Fibroblast of lung (primary cell): ENCODE results near the gene CCDC33. TPM values are rescaled to one million over a fixed set of nuclear protein-coding genes. Genes with fewer than 3 reads are reported as not detected.

ENCODE experiments used
- DNase-seq, 2 donors: peaks; one replicate each; pipeline versions ENCODE4 v3.0.0 to v3.0.0-alpha.2; 2010; ENCODE audit warnings: low read depth in 2 of 2
- H2AFZ ChIP-seq: 2 replicates; pipeline ENCODE4 v1.5.1; 2012; ENCODE audit warnings: low read length, control low read depth, inconsistent platforms
- H3K27ac ChIP-seq: 2 replicates; pipeline ENCODE4 v1.5.1; 2011; ENCODE audit warnings: low read length, control low read depth; ENCODE audit not compliant: insufficient read depth
- H3K27me3 ChIP-seq: 2 replicates; pipeline ENCODE4 v1.5.1; 2011; ENCODE audit warnings: mild to moderate bottlenecking, low read length; ENCODE audit not compliant: control insufficient read depth, insufficient read depth
- H3K36me3 ChIP-seq: 2 replicates; pipeline ENCODE4 v1.5.1; 2011; ENCODE audit warnings: low read length; ENCODE audit not compliant: control insufficient read depth, insufficient read depth
- H3K4me1 ChIP-seq: 2 replicates; pipeline ENCODE4 v1.5.1; 2011; ENCODE audit warnings: low read length; ENCODE audit not compliant: control insufficient read depth, insufficient read depth; ENCODE audit errors: extremely low read depth
- H3K4me2 ChIP-seq: 2 replicates; pipeline ENCODE4 v1.5.1; 2011; ENCODE audit warnings: low read length, control low read depth; ENCODE audit not compliant: insufficient read depth; ENCODE audit errors: extremely low read depth
- H3K4me3 ChIP-seq, 4 experiments: fragments of 200-600 bp in 1 of 4; sonication (generic) in 1 of 4; replicated peaks in 1 of 4; 2 replicates each; pipeline ENCODE4 v1.5.1; 2011 to 2016; ENCODE audit warnings: low read length in 4 of 4, low read depth in 3 of 4, mild to moderate bottlenecking in 3 of 4, control low read depth in 2 of 4, inconsistent platforms in 1 of 4, mixed read lengths in 1 of 4; ENCODE audit not compliant: insufficient read depth in 1 of 4; ENCODE audit errors: control extremely low read depth in 1 of 4
- H3K79me2 ChIP-seq: 2 replicates; pipeline ENCODE4 v1.5.1; 2012; ENCODE audit warnings: mild to moderate bottlenecking, low read length, inconsistent platforms; ENCODE audit not compliant: control insufficient read depth, insufficient read depth
- H3K9ac ChIP-seq: 2 replicates; pipeline ENCODE4 v1.5.1; 2011; ENCODE audit warnings: mild to moderate bottlenecking, low read length, control low read depth; ENCODE audit not compliant: insufficient read depth
- H3K9me3 ChIP-seq: 2 replicates; pipeline ENCODE4 v1.5.1; 2012; ENCODE audit warnings: low read depth, low read length; ENCODE audit not compliant: control insufficient read depth, insufficient read depth
- H4K20me1 ChIP-seq: 2 replicates; pipeline ENCODE4 v1.5.1; 2011; ENCODE audit warnings: low read length; ENCODE audit not compliant: control insufficient read depth, insufficient read depth; ENCODE audit errors: extremely low read depth
- CTCF ChIP-seq, 2 donors: IDR thresholded peaks in 1 of 2; conservative IDR thresholded peaks in 1 of 2; 1 replicate in 1 of 2; 2 replicates in 1 of 2; pipeline ENCODE4 v1.5.1; 2011 to 2012; ENCODE audit warnings: low read length in 2 of 2, control low read depth in 1 of 2, inconsistent platforms in 1 of 2, low read depth in 1 of 2, mild to moderate bottlenecking in 1 of 2
- EZH2 ChIP-seq: IDR thresholded peaks from 2 replicates; pipeline ENCODE4 v1.5.1; 2012; ENCODE audit warnings: low read length, control low read depth, mild to moderate bottlenecking; ENCODE audit errors: missing control alignments
- polyA plus RNA-seq, 2 donors: library from polyadenylated mRNA; depleted of rRNA in 1 of 2; stranded (reverse) in 1 of 2; unstranded in 1 of 2; fragments of >200 nt; gene quantifications; 2 replicates each; pipeline ENCODE4 v1.2.1, GENCODE V29; 2011 to 2012; ENCODE audit warnings: missing spikeins in 1 of 2
- total RNA-seq: library from RNA; depleted of rRNA; stranded (reverse); fragments of >200 nt; gene quantifications from 2 replicates; pipeline ENCODE4 v1.2.1, GENCODE V29; 2014

The CCDC33 gene
- total and polyA plus RNA-seq, 2 donors (not counting 1 experiment from before 2014, with no cell fraction given): not detected

GRCh38 chr15:74295800-74296199 lies 59.7 kb downstream of the CCDC33 start:
- Histone ChIP-seq H3K27ac (no peak overlapping the region), H3K9me3 (no peaks in the 10 kb centered on the region), H3K9ac (no peak overlapping the region), H3K4me3 (no peak overlapping the region), H3K4me1 (no peaks in the 10 kb centered on the region), H4K20me1 (no peaks in the 10 kb centered on the region), H3K36me3 (no peaks in the 10 kb centered on the region), H3K79me2 (no peaks in the 10 kb centered on the region), H3K27me3 (peaks cover 10% of the 10 kb centered on the region), H2AFZ (no peak overlapping the region), H3K4me2 (no peak overlapping the region)
- TF ChIP-seq CTCF (conservative IDR thresholded peaks at IDR 0.05 in 1 of 2, IDR thresholded peaks at IDR 0.05 in 1 of 2; ENCODE audit: low read depth in 1 of 2, low read length in 2 of 2) (no peak), EZH2 (no peak)
- DNase-seq: no peak

DNA sequence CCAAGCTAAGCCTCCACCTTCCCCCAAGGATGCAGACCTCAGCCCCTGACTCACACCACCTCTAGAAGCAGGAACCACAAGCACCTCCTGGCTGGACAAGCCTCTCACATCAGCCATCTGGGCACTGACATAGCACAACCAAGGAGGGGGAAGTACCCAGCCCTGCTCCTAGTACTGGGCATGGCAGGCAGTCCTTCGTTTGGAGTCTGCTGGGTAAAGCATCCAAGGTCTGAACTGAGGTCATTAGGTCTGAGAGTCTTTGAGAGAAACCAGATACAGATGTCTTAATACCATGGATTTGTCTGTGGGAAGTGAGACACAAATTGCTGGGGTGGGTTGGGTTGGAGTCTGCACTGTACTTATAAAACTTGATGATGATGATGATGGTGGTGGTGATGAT lies 61.8 kb downstream of the CCDC33 start:
- Histone ChIP-seq H3K9me3 (no peaks in the 10 kb centered on the region), H3K9ac (no peak overlapping the region), H3K27me3 (peaks cover 23% of the 10 kb centered on the region), H3K4me3 (no peak overlapping the region), H3K36me3 (no peaks in the 10 kb centered on the region), H3K4me1 (no peaks in the 10 kb centered on the region), H2AFZ (no peak overlapping the region), H3K27ac (no peak overlapping the region), H4K20me1 (no peaks in the 10 kb centered on the region), H3K79me2 (no peaks in the 10 kb centered on the region), H3K4me2 (no peak overlapping the region)
- no peak for DNase-seq
- no peak for TF ChIP-seq EZH2
- TF ChIP-seq CTCF (conservative IDR thresholded peaks at IDR 0.05 in 1 of 2, IDR thresholded peaks at IDR 0.05 in 1 of 2; ENCODE audit: low read depth in 1 of 2, low read length in 2 of 2): no peak

DNA sequence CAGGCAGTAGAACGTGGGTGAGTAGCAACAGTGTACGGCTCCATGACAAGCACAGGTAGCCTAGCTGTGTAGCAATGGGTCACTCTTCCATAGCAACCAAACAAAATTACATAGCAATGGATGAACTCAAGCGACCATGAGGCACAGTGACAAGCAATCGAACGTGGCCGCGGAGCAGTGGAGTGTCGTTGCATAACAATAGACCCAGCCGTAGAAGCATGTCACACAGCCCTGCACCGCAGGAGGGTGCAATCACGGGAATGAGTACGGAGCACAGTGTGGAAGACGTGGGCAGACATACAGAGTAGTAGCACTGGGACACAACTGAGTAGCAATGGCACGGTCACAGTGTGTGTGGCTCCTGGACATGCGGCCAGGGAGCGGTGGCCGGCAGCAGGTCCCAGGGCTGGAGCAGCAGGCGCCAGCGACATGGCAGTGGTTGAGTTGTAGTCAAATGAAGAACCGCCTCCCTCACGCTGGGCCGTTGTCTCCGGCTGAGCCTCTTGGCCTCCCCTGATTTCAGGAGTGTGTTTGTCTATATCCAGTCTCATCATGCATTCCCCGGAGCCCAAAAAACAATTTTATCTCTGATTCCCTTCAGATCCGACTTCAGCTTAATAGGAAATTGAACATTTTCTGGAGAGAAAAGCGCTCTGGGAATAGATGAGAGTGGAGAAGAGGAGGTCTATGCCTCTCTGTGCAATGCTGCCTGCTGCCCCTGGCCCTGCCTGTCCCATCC lies 64.1 kb downstream of the CCDC33 start:
- H3K27ac ChIP-seq: no peak overlapping the region
- H3K9me3 ChIP-seq: no peaks in the 10 kb centered on the region
- no peak overlapping the region for H3K4me3 ChIP-seq
- no peaks in the 10 kb centered on the region for H3K79me2 ChIP-seq
- no peak for DNase-seq
- H3K4me2 ChIP-seq: no peak overlapping the region
- H3K36me3 ChIP-seq: no peaks in the 10 kb centered on the region
- no peaks in the 10 kb centered on the region for H3K4me1 ChIP-seq
- TF ChIP-seq EZH2: no peak
- no peak for TF ChIP-seq CTCF (conservative IDR thresholded peaks at IDR 0.05 in 1 of 2, IDR thresholded peaks at IDR 0.05 in 1 of 2; ENCODE audit: low read depth in 1 of 2, low read length in 2 of 2)
- no peak overlapping the region for H3K9ac ChIP-seq
- peaks cover 32% of the 10 kb centered on the region for H3K27me3 ChIP-seq
- no peaks in the 10 kb centered on the region for H4K20me1 ChIP-seq
- no peak overlapping the region for H2AFZ ChIP-seq
